K562 (cell line): ENCODE measurements around the gene RNF144A. TPM values are rescaled to one million over a fixed set of nuclear protein-coding genes. Genes with fewer than 3 reads are reported as not detected.

Experiments used
- CREBBP ChIP-seq: IDR thresholded peaks from one replicate; pipeline ENCODE4 v1.6.1; 2012; ENCODE audit warnings: low read depth, mild to moderate bottlenecking, control low read depth, inconsistent platforms, low read length
- KAT8 ChIP-seq: fragments of 450-650 bp; IDR thresholded peaks from 2 replicates; pipeline ENCODE4 v1.6.1; 2016; ENCODE audit warnings: low read depth, mild to moderate bottlenecking
- KHSRP ChIP-seq: fragments of 450-650 bp; IDR thresholded peaks from 2 replicates; pipeline ENCODE4 v1.6.1; 2017
- NFYB ChIP-seq: IDR thresholded peaks from 2 replicates; pipeline ENCODE4 v1.6.1; 2011; ENCODE audit warnings: mild to moderate bottlenecking, moderate library complexity; ENCODE audit not compliant: insufficient read length; ENCODE audit errors: extremely low read depth
- NKRF ChIP-seq: fragments of 450-650 bp; IDR thresholded peaks from 2 replicates; pipeline ENCODE4 v1.6.1; 2016; ENCODE audit warnings: borderline replicate concordance
- RFX1 ChIP-seq: fragments of 450-650 bp; IDR thresholded peaks from 2 replicates; pipeline ENCODE4 v1.6.1; 2016; ENCODE audit warnings: mild to moderate bottlenecking, moderate library complexity
- SREBF1 ChIP-seq: fragments of 150-350 bp; IDR thresholded peaks from 2 replicates; pipeline ENCODE4 v1.6.1; 2014; ENCODE audit warnings: antibody characterized with exemption, low read depth, low read length, borderline replicate concordance
- SRSF9 ChIP-seq: fragments of 200-400 bp; formaldehyde crosslinking; IDR thresholded peaks from 2 replicates; pipeline ENCODE4 v1.6.1; 2017; ENCODE audit warnings: low read depth, low read length, borderline replicate concordance
- TAF1 ChIP-seq: IDR thresholded peaks from 2 replicates; pipeline ENCODE4 v1.6.1; 2011; ENCODE audit warnings: mild to moderate bottlenecking, low read length, moderate library complexity; ENCODE audit not compliant: insufficient read depth, control insufficient read depth, severe bottlenecking; ENCODE audit errors: extremely low read depth
- TEAD2 ChIP-seq: fragments of 450-650 bp; IDR thresholded peaks from 2 replicates; pipeline ENCODE4 v1.6.1; 2016; ENCODE audit warnings: missing genetic modification characterization, control low read depth, missing compliant biosample characterization
- ZBTB7A ChIP-seq: IDR thresholded peaks from 2 replicates; pipeline ENCODE4 v1.6.1; 2011; ENCODE audit warnings: low read depth, mild to moderate bottlenecking, low read length, moderate library complexity, borderline replicate concordance; ENCODE audit not compliant: control insufficient read depth
- ZNF217 ChIP-seq: sonication (generic); formaldehyde crosslinking; IDR thresholded peaks from 2 replicates; pipeline ENCODE4 v1.8.0; 2022; ENCODE audit warnings: mild to moderate bottlenecking, missing genetic modification reagents
- ZNF277 ChIP-seq: fragments of 250-450 bp; sonication (Bioruptor Pico); IDR thresholded peaks from 2 replicates; pipeline ENCODE4 v1.8.0; 2022; ENCODE audit warnings: inconsistent platforms, mild to moderate bottlenecking, moderate library complexity, borderline replicate concordance
- ZNF444 ChIP-seq: fragments of 250-450 bp; sonication (Bioruptor Pico); IDR thresholded peaks from 2 replicates; pipeline ENCODE4 v1.4.0; 2020; ENCODE audit warnings: mild to moderate bottlenecking, moderate library complexity
- ZNF551 ChIP-seq: fragments of 250-450 bp; sonication (Bioruptor Pico); IDR thresholded peaks from 2 replicates; pipeline ENCODE4 v1.5.0; 2021; ENCODE audit warnings: mild to moderate bottlenecking, moderate library complexity
- ZNF696 ChIP-seq: fragments of 250-450 bp; sonication (Bioruptor Pico); conservative IDR thresholded peaks from 2 replicates; pipeline ENCODE4 v1.4.0; 2020; ENCODE audit warnings: mild to moderate bottlenecking, moderate library complexity
- ZZZ3 ChIP-seq: fragments of 450-650 bp; IDR thresholded peaks from 2 replicates; pipeline ENCODE4 v1.6.1; 2016; ENCODE audit warnings: antibody characterized with exemption, mild to moderate bottlenecking, moderate library complexity
- polyA plus RNA-seq, 8 experiments: library from polyadenylated mRNA; depleted of rRNA in 4 of 8; stranded (reverse) in 5 of 8; unstranded in 3 of 8; fragments of >200 nt; fragmentation: Nextera tagmentation in 2 of 8; fragmentation: Illumina TruSeq in 1 of 8; extraction: Ambion mirVana in 2 of 8; extraction: Trizol in 1 of 8; gene quantifications; 2 replicates each; pipeline versions ENCODE4 v1.2.1 to v1.2.3, GENCODE V29; 2011 to 2014; ENCODE audit warnings: inconsistent platforms in 1 of 8, missing spikeins in 1 of 8
- total RNA-seq, 7 experiments: library from RNA; depleted of rRNA in 6 of 7; stranded (reverse); fragments of >200 nt in 6 of 7; fragmentation: Illumina TruSeq in 2 of 7; extraction: Trizol in 2 of 7; gene quantifications; 2 replicates each; pipeline versions ENCODE4 v1.2.1 to v1.2.3, GENCODE V29; 2011 to 2021; ENCODE audit warnings: low replicate concordance in 1 of 7
- TF ChIP-seq, protein P1 (sequence below): fragments of 250-450 bp; sonication (Bioruptor Pico); IDR thresholded peaks from 2 replicates; pipeline ENCODE4 v1.5.0; 2020; ENCODE audit warnings: mild to moderate bottlenecking
- TF ChIP-seq, protein P2 (sequence below): fragments of 450-650 bp; formaldehyde crosslinking; IDR thresholded peaks from 2 replicates; pipeline ENCODE4 v1.4.0; 2020; ENCODE audit warnings: mild to moderate bottlenecking, moderate library complexity
- TF ChIP-seq, protein P3 (sequence below): sonication (generic); formaldehyde crosslinking; IDR thresholded peaks from 2 replicates; pipeline ENCODE4 v1.8.0; 2022; ENCODE audit warnings: missing genetic modification reagents, mild to moderate bottlenecking, borderline replicate concordance

RNF144A gene
- total and polyA plus RNA-seq, 9 of the 15 experiments (the other 6 are each of a cell fraction or from before 2014, with no cell fraction given): 0.96 to 11.3 (median 6.2) TPM

DNA sequence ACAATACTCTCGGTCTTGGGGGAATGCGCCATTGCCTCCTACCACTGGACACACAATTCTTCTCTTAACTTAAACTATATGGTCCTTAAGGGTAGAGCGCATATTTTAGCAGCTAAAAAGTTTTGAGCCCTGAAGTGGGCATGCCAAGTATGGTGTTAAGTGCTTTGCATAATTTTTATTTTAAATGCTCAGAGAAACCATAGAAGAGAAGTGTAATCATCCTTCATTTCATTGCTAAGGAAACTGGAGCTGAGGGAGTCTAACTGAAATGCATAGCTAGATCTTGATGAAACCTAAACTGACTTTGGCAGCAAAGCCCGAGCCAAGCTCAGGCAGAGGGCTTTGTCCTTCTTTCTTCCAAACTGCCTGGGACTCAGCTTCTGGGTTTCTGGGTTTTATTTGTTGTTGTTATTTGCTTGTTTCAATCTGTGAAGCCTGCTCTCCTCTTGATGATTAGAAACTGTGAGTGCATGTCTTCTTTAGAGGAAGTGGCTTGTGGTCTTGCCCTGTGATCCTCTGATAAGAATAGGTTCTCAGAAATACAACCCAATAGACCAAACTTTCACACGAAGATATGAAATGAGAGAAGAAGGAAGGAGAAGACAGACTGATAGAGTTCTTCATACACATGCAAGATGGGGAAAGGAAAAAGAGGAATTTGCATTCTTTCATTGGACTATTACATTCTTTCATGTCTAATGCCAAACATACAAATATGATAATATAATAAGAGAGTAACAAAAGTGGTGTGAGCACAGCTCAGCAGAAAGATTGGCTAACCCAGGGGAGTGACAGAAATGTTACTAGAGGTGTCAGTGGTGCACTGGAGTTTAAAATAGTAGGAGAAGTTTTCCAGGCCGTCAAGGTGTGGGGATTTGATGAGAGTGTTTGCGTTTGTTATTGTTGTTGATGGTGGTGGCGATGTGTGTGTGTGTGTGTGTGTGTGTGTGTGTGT is 7.5 kb upstream of the RNF144A start (continued):
- no peak for TF ChIP-seq ZBTB7A
- TF ChIP-seq SRSF9: no peak
- no peak for TF ChIP-seq NKRF
- TF ChIP-seq SREBF1: no peak
- TF ChIP-seq KHSRP: no peak
- TF ChIP-seq ZNF551: no peak
- TF ChIP-seq ZNF444: no peak
- TF ChIP-seq KAT8: no peak
- no peak for TF ChIP-seq ZNF277 (CRISPR knock-in tag)
- TF ChIP-seq, protein P1, sequence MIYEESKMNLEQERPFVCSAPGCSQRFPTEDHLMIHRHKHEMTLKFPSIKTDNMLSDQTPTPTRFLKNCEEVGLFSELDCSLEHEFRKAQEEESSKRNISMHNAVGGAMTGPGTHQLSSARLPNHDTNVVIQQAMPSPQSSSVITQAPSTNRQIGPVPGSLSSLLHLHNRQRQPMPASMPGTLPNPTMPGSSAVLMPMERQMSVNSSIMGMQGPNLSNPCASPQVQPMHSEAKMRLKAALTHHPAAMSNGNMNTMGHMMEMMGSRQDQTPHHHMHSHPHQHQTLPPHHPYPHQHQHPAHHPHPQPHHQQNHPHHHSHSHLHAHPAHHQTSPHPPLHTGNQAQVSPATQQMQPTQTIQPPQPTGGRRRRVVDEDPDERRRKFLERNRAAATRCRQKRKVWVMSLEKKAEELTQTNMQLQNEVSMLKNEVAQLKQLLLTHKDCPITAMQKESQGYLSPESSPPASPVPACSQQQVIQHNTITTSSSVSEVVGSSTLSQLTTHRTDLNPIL (CRISPR knock-in tag): no peak
- TF ChIP-seq CREBBP: no peak
- 0 out of 2 replicates have a peak, but pooled peaks have one; percentile 4 for TF ChIP-seq RFX1
- TF ChIP-seq TEAD2 (tag): no peak
- no peak for TF ChIP-seq ZNF696 (CRISPR knock-in tag)
- TF ChIP-seq, protein P2, sequence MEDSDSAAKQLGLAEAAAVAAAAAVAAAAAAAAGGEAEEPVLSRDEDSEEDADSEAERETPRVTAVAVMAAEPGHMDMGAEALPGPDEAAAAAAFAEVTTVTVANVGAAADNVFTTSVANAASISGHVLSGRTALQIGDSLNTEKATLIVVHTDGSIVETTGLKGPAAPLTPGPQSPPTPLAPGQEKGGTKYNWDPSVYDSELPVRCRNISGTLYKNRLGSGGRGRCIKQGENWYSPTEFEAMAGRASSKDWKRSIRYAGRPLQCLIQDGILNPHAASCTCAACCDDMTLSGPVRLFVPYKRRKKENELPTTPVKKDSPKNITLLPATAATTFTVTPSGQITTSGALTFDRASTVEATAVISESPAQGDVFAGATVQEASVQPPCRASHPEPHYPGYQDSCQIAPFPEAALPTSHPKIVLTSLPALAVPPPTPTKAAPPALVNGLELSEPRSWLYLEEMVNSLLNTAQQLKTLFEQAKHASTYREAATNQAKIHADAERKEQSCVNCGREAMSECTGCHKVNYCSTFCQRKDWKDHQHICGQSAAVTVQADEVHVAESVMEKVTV (CRISPR knock-in tag): no peak
- TF ChIP-seq, protein P3, sequence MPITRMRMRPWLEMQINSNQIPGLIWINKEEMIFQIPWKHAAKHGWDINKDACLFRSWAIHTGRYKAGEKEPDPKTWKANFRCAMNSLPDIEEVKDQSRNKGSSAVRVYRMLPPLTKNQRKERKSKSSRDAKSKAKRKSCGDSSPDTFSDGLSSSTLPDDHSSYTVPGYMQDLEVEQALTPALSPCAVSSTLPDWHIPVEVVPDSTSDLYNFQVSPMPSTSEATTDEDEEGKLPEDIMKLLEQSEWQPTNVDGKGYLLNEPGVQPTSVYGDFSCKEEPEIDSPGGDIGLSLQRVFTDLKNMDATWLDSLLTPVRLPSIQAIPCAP (CRISPR knock-in tag): no peak
- no peak for TF ChIP-seq NFYB
- TF ChIP-seq TAF1: no peak
- no peak for TF ChIP-seq ZZZ3
- TF ChIP-seq ZNF217 (CRISPR knock-in tag): no peak
